ENCODE results near the gene JAKMIP3.

Gene JAKMIP3

GRCh38 chr10:132066186-132066585 is 440 bp downstream of the JAKMIP3 start:
- Histone ChIP-seq H3K9me3 (ENCODE audit: insufficient read depth, low read length, severe bottlenecking) (no peaks in the 10 kb centered on the region), H4K20me1 (ENCODE audit: insufficient read depth, low read length) (peaks cover 2% of the 10 kb centered on the region; the same call in 1 of the 2 replicates), H3K4me1 (ENCODE audit: insufficient read depth, low read length) (no peaks in the 10 kb centered on the region), H3K4me2 (ENCODE audit: insufficient read depth, low read length) (no peak overlapping the region), H3K4me3 (ENCODE audit: low read depth in 1 of 2, low read length in 2 of 2) (no peak overlapping the region), H3K27ac (ENCODE audit: low read length) (no peak overlapping the region), H3K36me3 (ENCODE audit: insufficient read depth, low read length) (no peaks in the 10 kb centered on the region), H3K9ac (ENCODE audit: low read depth, low read length) (no peak overlapping the region), H3K27me3 (ENCODE audit: insufficient read depth, low read length, poor library complexity) (no peaks in the 10 kb centered on the region), H2AFZ (ENCODE audit: low read depth, low read length) (no peak overlapping the region), H3K79me2 (ENCODE audit: insufficient read depth, low read length) (no peaks in the 10 kb centered on the region)
- TF ChIP-seq, protein P1, sequence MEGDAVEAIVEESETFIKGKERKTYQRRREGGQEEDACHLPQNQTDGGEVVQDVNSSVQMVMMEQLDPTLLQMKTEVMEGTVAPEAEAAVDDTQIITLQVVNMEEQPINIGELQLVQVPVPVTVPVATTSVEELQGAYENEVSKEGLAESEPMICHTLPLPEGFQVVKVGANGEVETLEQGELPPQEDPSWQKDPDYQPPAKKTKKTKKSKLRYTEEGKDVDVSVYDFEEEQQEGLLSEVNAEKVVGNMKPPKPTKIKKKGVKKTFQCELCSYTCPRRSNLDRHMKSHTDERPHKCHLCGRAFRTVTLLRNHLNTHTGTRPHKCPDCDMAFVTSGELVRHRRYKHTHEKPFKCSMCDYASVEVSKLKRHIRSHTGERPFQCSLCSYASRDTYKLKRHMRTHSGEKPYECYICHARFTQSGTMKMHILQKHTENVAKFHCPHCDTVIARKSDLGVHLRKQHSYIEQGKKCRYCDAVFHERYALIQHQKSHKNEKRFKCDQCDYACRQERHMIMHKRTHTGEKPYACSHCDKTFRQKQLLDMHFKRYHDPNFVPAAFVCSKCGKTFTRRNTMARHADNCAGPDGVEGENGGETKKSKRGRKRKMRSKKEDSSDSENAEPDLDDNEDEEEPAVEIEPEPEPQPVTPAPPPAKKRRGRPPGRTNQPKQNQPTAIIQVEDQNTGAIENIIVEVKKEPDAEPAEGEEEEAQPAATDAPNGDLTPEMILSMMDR (IDR thresholded peaks at IDR 0.05; ENCODE audit: borderline replicate concordance, extremely low read depth, low read length, poor library complexity, severe bottlenecking): no peak
- TF ChIP-seq EZH2 (IDR thresholded peaks at IDR 0.05; ENCODE audit: borderline replicate concordance, low read depth, low read length, severe bottlenecking): no peak
- DNase-seq (no peak), ATAC-seq (ENCODE audit: insufficient read depth, low read depth) (no peak)

DNA sequence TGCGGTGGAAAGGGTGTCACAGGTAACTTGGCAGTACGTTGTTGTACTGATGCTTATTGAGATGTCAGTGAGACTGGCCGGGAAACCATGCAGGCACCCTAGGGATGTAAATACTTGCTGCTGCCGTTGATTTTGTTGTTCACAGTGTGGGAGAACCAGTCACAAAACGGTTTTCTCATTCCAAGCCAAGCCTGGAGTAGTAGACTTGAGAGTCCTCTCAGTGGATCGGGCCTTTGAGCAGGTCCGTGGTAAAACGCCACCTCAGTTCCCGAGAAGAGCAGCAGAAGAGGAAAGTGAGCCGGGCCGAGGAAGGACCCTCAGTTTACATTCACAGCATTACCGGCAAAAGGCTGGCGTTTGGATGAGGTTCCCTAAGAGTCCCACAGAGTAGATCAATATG is 1.1 kb downstream of the JAKMIP3 start:
- H2AFZ ChIP-seq (ENCODE audit: low read depth, low read length): no peak overlapping the region
- no peaks in the 10 kb centered on the region for H3K79me2 ChIP-seq (ENCODE audit: insufficient read depth, low read length)
- H3K27me3 ChIP-seq (ENCODE audit: insufficient read depth, low read length, poor library complexity): no peaks in the 10 kb centered on the region
- no peak overlapping the region for H3K4me2 ChIP-seq (ENCODE audit: insufficient read depth, low read length)
- no peak overlapping the region for H3K4me3 ChIP-seq (ENCODE audit: low read depth in 1 of 2, low read length in 2 of 2)
- H3K36me3 ChIP-seq (ENCODE audit: insufficient read depth, low read length): no peaks in the 10 kb centered on the region
- TF ChIP-seq EZH2 (IDR thresholded peaks at IDR 0.05; ENCODE audit: borderline replicate concordance, low read depth, low read length, severe bottlenecking): no peak
- TF ChIP-seq, protein P1 (IDR thresholded peaks at IDR 0.05; ENCODE audit: borderline replicate concordance, extremely low read depth, low read length, poor library complexity, severe bottlenecking): no peak
- no peaks in the 10 kb centered on the region for H3K9me3 ChIP-seq (ENCODE audit: insufficient read depth, low read length, severe bottlenecking)
- peaks cover 2% of the 10 kb centered on the region; the same call in 1 of the 2 replicates for H4K20me1 ChIP-seq (ENCODE audit: insufficient read depth, low read length)
- no peak overlapping the region for H3K9ac ChIP-seq (ENCODE audit: low read depth, low read length)
- no peaks in the 10 kb centered on the region for H3K4me1 ChIP-seq (ENCODE audit: insufficient read depth, low read length)
- no peak overlapping the region for H3K27ac ChIP-seq (ENCODE audit: low read length)
- DNase-seq (no peak), ATAC-seq (ENCODE audit: insufficient read depth, low read depth) (no peak)

- DNase-seq (no peak), ATAC-seq (ENCODE audit: insufficient read depth, low read depth) (no peak)
These were observed 2.8 kb downstream of the JAKMIP3 start for GRCh38 chr10:132068431-132069121.

More at GRCh38 chr10:132068431-132069121, 2.8 kb downstream of the JAKMIP3 start:
- H3K36me3 ChIP-seq (ENCODE audit: insufficient read depth, low read length): no peaks in the 10 kb centered on the region
- no peaks in the 10 kb centered on the region for H3K79me2 ChIP-seq (ENCODE audit: insufficient read depth, low read length)
- H3K9me3 ChIP-seq (ENCODE audit: insufficient read depth, low read length, severe bottlenecking): no peaks in the 10 kb centered on the region
- no peaks in the 10 kb centered on the region for H3K27me3 ChIP-seq (ENCODE audit: insufficient read depth, low read length, poor library complexity)
- 0 out of 2 replicates have a peak, but pooled peaks cover 2% of the 10 kb centered on the region for H4K20me1 ChIP-seq (ENCODE audit: insufficient read depth, low read length)
- no peak overlapping the region for H3K4me2 ChIP-seq (ENCODE audit: insufficient read depth, low read length)
- no peak overlapping the region for H3K9ac ChIP-seq (ENCODE audit: low read depth, low read length)
- H2AFZ ChIP-seq (ENCODE audit: low read depth, low read length): no peak overlapping the region
- no peak for TF ChIP-seq EZH2 (IDR thresholded peaks at IDR 0.05; ENCODE audit: borderline replicate concordance, low read depth, low read length, severe bottlenecking)
- TF ChIP-seq, protein P1 (IDR thresholded peaks at IDR 0.05; ENCODE audit: borderline replicate concordance, extremely low read depth, low read length, poor library complexity, severe bottlenecking): no peak
- no peaks in the 10 kb centered on the region for H3K4me1 ChIP-seq (ENCODE audit: insufficient read depth, low read length)
- no peak overlapping the region for H3K27ac ChIP-seq (ENCODE audit: low read length)
- H3K4me3 ChIP-seq (ENCODE audit: low read depth in 1 of 2, low read length in 2 of 2): no peak overlapping the region
